NT2/D1 (cell line): Measurements from ENCODE around the gene TBC1D5.

Source experiments
- SUZ12 ChIP-seq: IDR thresholded peaks from 2 replicates; pipeline ENCODE4 v1.6.1; 2011; ENCODE audit not compliant: insufficient read length, insufficient read depth; ENCODE audit errors: extremely low read depth
- ZNF274 ChIP-seq: IDR thresholded peaks from 2 replicates; pipeline ENCODE4 v1.6.1; 2011; ENCODE audit warnings: mild to moderate bottlenecking, low read depth, low read length

GRCh38 chr3:17518189-17519059 lies 224.0 kb downstream of the TBC1D5 start:
- TF ChIP-seq SUZ12 (no peak), ZNF274 (no peak)
